DMS153 treated with DMSO at 0.1 percent for 48 hours (cell line): ENCODE data around the gene TNIP2.
"Not testable (repeated sequence)": the region's sequence is repeated elsewhere in the genome, so short reads cannot be mapped to it uniquely, and the experiment has no call there.

Experiments
- DNase-seq: peaks from one replicate; lab custom pipeline; 2025; ENCODE audit not compliant: unreplicated experiment; lab: John Stamatoyannopoulos, UW

The TNIP2 gene

DNA sequence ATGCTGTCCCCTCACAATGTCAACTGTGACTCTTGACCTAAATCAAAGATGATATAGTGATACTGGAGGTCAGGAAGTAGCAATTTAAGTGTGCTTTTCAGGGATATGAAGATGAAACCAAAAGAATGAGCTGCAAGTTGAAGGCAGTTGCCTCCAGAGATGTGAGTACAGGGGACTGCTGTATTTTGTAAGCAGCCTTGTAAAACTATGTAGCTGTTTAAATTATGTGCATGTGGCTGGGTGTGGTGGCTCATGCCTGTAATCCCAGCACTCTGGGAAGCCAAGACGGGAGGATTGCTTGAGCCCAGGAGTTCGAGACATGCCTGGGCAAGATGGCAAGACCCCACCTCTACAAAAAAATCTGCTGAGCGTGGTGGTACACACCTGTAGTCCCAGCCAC lies 15.1 kb upstream of the TNIP2 start:
- no peak for DNase-seq

DNA sequence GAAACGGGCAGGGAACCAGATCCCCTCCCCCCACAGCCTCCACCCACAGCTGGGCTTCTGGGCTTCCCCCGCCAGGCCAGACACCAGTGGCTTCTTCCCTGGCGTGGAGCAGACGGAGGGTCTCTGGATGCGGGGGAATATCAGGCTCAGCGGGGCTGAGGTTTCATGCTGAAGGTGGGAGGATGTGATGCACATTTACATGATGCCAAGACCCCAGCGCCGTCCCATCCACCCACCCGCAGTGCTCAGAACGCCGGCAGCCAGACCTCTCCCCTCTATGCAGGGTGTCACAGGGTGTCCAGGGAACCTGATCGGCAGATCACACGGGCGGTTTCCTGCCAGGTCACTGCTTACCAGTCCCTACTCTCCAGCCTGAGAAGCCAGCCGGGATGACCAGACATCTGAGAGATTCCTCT lies 12.8 kb upstream of the TNIP2 start:
- DNase-seq: no peak

- DNase-seq: no peak
Measured at GRCh38 chr4:2768124-2768523, 12.0 kb upstream of the TNIP2 start.

DNA sequence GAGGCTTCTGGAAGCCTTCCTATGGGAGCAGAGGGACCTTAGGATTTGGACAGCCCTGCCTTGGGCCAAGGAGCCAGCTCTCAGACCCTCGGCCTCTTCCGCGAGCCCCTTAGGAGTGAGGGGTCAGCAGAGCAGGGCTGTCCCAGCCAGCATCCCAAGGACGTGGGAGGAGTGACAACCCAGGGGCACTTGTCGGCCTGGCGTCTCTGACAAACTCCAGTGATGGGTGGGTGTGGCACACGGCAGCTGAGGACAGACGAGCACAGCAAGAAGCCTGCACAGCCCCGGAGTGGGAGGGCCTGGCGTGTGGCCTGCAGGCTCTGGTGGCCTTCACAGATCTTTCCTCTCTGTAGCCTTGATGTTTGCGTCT lies 11.6 kb upstream of the TNIP2 start:
- DNase-seq: no peak

GRCh38 chr4:2767046-2767704 lies 11.0 kb upstream of the TNIP2 start:
- DNase-seq: no peak

DNA sequence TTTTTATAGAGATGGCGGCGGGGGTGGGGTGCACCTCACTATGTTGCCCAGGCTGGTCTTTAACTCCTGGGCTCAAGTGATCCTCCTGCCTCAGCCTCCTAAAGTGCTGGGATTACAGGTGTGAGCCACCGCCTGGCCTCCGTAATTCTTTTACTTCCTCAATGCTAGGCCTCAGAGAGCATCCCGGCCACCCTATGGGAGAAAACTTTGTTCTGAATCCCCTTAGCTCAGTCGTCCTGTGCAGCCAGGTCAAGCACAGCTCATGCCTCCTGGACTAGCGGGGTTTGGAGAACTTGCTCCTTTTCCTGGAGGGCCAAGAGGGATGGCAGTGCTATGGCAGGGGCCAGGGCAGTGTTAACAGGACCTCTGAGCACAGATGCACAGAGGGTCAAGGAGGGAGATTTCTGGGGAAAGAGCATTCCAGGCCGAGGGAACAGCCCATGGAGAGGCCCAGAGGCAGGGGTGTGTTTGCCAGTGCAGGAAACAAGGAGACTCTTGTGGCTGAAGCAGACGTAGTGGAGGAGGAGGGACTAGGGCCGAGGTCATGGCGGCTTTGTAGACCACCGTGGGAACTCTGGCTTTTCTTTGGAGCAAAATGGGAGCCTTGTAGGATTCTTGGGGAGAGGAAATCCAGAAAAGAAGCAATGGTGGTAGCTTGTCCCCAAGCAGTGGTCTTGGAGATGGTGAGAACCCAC lies 9.8 kb upstream of the TNIP2 start:
- DNase-seq: no peak

DNA sequence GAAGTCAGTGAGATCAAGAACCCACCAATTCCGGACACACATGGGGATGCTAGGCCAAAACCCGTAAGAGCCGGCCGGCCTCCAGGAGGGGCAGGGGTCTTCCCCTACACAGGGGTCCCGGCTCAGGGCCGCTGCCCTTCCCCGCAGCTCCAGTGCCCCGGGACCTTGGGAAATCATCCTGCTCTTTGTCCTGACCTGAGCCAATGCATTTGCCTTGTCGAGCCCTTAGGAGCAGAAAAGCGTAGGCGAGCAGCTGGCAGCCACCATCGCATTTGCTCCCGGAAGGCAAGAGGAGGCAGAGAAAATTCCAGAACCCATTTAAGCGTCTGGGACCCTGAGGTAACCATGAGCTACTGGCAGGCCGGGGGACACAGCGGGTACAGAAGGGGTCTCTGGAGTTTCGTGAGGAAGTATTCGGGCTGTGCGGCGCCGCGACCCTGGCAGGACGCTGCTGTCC lies 7.4 kb upstream of the TNIP2 start:
- no peak for DNase-seq

DNA sequence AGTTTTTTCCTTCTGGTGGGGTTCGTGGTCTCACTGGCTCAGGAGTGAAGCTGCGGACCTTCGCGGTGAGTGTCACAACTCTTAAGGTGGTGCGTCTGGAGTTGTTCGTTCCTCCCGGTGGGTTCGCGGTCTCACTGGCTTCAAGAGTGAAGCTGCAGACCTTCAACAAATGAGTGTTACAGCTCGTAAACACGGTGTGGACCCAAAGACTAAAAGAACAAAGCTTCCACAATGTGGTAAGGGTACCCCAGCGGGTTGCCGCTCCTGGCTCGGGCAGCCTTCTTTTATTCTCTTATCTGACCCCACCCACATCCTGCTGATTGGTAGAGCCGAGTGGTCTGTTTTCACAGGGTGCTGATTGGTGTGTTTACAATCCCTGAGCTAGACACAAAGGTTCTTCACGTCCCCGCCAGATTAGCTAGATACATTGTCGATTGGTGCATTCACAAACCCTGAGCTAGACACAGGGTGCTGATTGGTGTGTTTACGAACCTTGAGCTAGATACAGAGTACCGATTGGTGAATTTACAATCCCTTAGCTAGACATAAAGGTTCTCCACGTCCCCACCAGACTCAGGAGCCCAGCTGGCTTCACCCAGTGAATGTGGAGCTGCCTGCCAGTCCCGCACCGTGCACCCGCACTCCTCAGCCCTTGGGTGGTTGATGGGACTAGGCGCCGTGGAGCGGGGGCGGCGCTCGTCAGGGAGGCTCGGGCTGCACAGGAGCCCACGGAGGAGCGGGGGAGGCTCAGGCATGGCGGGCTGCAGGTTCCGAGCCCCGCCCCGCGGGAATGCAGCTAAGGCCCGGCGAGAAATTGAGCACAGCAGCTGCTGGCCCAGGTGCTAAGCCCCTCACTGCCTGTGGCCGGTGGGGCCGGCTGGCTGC lies 6.6 kb upstream of the TNIP2 start:
- DNase-seq: not testable (repeated sequence)

DNA sequence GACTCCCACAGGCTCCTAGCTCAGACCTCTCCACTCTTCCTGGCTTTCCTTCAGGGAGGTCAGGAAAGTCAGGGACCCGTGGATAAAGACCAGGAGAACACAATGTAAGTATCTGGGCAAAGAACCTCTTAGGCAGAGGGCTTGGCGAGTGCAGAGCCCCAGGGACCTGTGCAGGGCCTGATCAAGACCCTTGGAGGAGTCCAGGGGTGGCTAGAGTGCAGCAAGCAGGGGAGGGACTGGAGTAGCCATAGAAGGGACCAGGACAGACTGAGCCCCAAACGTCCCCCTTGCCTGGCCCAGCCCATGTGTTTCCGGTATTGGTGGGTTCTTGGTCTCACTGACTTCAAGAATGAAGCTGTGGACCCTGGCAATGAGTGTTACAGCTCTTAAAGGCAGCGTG lies 5.9 kb upstream of the TNIP2 start:
- no peak for DNase-seq

- no peak for DNase-seq
Measured at GRCh38 chr4:2761035-2761923, 5.1 kb upstream of the TNIP2 start.

- no peak for DNase-seq
Measured at GRCh38 chr4:2757426-2757825, 1.3 kb upstream of the TNIP2 start.

GRCh38 chr4:2756691-2757350 lies 685 bp upstream of the TNIP2 start:
- DNase-seq: no peak

- DNase-seq: no peak
Measured at GRCh38 chr4:2754848-2755819, 1.0 kb downstream of the TNIP2 start.

- DNase-seq: no peak
Measured at GRCh38 chr4:2753436-2753835, 2.7 kb downstream of the TNIP2 start.

DNA sequence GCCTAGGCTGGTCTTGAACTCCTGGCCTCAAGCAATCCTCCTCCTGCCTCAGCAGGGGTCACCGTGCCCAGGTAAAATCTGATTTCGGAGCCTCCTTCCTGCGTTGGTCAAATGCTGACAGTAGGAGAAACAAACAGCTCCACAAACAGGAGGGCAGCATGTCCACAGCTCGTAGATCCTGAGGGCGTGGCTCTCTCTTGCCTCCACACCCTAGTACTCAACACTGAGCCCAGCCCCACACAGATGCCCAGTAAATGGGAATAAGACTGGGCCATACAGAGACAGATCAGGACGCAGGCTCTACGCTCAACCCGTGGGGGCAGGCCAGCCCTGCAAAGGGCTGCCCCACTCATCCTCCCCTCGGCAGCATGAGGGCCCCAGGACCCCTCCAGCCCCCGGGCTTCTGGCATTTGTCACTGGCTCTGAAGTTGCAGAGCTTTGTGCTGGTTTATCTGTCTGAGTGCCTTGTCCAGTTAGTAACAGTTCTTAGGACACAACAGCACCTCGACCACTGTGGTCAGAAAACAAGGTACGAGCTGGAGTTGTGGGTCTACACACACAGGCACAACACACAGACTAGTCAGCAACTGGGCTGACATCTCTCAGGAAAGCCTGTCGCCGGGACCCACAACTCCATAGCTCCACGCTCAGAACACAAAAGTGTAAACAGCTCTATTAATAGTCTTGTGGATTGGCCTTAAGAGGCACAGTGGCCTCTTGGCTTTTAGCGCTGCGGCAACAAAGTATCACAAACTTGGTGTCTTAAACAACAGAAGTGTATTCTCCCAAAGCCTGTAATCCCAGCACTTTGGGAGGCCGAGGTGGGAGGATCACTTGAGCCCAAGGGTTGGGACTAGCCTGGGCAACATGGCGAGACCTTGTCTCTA lies 5.2 kb downstream of the TNIP2 start:
- no peak for DNase-seq

DNA sequence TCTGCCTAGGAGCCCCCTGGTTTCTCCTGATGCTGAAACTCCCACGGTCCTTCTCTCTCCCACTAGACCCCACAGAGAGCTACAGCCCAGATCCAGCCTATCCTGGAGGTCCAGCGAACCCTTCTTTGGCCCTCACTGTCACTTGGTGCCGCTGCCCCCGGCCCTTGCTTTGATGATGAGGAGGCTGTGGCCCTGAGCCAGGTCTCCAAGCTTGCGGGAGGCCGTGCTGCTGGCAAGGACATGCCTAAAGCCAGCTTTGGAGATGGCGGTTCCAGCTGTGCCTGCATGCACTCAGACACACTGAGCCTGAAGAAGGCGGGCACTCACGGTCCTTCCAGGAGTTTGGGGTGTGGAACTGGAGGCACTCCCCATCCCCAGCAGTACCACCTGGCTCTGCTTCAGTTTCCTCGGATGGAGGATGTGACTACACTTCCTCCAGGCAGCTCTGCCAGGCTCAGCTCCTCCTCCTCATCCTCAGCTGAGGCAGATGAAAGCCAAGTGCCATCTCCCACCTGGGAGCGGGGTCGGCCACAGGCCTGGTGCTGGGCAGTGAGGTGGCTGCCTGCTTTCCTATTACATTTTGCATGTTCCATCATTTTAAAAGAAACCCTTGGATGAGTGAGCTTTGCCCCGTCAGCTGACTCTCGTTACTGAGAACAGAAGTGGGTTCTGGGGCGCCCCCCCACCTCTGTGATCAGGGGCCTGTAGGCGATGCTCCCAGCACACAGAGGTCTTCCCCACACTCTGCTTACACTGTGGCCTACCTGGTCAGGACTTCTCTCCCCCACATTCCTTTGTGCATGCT lies 9.0 kb downstream of the TNIP2 start:
- DNase-seq: no peak
